ENCODE results near the gene VAV3.
"Not testable (repeated sequence)": the region's sequence is repeated elsewhere in the genome, so short reads cannot be mapped to it uniquely, and the experiment has no call there.

Gene VAV3

DNA sequence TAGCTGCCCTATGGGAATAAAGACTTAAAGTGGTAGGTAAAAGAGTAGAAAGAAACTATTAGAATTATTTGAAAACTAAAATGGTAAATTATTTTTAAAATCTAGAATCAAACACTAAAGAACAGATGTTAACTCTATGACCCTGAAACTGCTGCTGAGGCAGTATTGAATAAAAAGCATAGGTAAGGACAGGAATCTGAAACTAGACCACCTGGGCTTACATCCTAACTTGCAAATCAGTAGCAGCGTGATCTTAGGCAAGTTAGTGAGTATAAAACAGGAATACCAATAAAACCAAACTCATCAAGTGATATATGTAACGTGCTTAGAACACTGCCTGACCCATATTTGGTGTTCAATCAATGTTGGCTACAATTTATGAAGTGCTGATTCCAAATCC, 257.9 kb downstream of the VAV3 start:
- no peak overlapping the region for H3K27ac Mint-ChIP-seq
- intact Hi-C loops (cut with micrococcal nuclease): no loop called here
- peaks cover 13% of the 10 kb centered on the region for H3K9me3 Mint-ChIP-seq
- peaks cover 49% of the 10 kb centered on the region for H3K36me3 Mint-ChIP-seq (ENCODE audit: low read depth)
- no peak overlapping the region for H3K4me3 Mint-ChIP-seq
- no peaks in the 10 kb centered on the region for H3K27me3 Mint-ChIP-seq
- no peaks in the 10 kb centered on the region for H3K4me1 Mint-ChIP-seq (ENCODE audit: low read depth)

DNA sequence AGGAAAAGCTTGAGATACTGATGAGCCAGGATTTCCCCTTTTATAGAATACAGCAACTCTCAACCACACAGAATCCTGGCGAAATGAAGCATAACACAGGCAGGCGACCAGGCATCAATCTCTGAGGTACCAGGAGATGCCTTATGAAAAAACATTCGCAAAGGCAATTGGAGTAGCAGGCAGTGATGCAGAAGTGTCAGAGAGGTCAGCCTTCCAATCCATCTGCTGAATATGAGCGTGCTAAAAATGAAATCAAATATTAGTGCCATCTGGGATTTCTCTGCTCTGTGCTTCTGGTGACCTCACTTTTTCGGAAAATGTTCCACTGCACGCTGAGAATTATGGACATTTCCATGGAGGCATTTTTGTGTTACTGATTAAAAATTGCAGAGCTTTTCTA, 258.8 kb downstream of the VAV3 start:
- intact Hi-C loops (cut with micrococcal nuclease): no loop called here
- Mint-ChIP-seq H3K4me1 (ENCODE audit: low read depth) (no peaks in the 10 kb centered on the region), H3K27me3 (no peaks in the 10 kb centered on the region)

DNA sequence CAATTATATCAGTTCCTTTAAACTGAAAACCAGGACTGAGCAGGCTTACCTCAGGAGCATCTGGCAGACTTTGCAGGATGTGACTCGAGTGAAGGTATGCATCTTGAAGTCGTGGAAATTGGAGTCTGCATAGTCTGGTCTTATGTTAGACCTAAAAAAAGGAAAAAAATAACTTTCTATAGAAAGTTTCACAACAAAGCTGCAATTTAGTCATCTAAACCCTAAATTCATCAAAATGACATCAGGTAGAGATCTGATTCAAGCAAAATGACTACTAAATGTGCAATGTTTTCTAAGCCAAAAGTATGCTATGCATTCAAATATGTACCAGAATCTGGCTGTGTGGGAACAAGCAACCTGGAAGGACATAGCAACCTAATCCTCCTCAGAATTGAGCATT, 260.1 kb downstream of the VAV3 start:
- peaks cover 64% of the 10 kb centered on the region for H3K36me3 Mint-ChIP-seq (ENCODE audit: low read depth)
- no peaks in the 10 kb centered on the region for H3K4me1 Mint-ChIP-seq (ENCODE audit: low read depth)
- intact Hi-C loops (cut with micrococcal nuclease): no loop called here
- H3K4me3 Mint-ChIP-seq: no peak overlapping the region
- no peaks in the 10 kb centered on the region for H3K27me3 Mint-ChIP-seq
- peaks cover 6% of the 10 kb centered on the region for H3K9me3 Mint-ChIP-seq
- no peak overlapping the region for H3K27ac Mint-ChIP-seq

More for the DNA sequence above, 258.8 kb downstream of the VAV3 start:
- Mint-ChIP-seq H3K9me3 (peaks cover 10% of the 10 kb centered on the region), H3K4me3 (no peak overlapping the region), H3K36me3 (ENCODE audit: low read depth) (peaks cover 52% of the 10 kb centered on the region), H3K27ac (no peak overlapping the region)

DNA sequence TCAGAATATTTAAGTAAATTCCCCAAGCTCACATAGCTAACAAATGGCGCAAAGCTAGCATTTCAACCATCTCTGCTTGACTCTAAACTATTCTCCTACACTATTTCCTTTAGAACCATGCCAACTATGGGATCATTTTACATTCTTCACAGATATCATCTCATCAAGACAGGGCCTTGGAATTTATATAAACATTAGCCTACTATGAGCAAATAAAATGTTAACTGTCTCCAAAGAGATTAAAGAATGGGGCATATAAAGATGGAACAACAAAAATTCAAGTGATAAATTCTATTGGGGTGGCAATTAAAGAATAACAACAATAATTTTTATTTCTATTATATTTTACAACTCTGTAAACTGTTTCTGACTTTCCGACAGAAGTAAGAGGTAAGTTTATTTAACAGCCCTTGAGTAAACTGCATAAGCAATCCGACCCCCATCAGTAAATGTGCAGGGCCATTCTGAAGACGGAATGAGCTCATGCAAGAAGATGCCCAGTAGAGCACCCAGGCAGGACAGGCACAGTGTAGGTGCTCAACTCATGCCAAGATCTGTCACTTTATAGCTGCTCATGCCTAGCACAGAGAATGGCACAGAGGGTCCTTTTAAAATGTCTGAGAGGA, 261.9 kb downstream of the VAV3 start:
- peaks cover 75% of the 10 kb centered on the region for H3K36me3 Mint-ChIP-seq (ENCODE audit: low read depth)
- intact Hi-C loops (cut with micrococcal nuclease): no loop called here
- H3K4me1 Mint-ChIP-seq (ENCODE audit: low read depth): no peaks in the 10 kb centered on the region
- H3K4me3 Mint-ChIP-seq: no peak overlapping the region
- H3K27ac Mint-ChIP-seq: no peak overlapping the region
- H3K27me3 Mint-ChIP-seq: no peaks in the 10 kb centered on the region
- peaks cover 6% of the 10 kb centered on the region for H3K9me3 Mint-ChIP-seq

DNA sequence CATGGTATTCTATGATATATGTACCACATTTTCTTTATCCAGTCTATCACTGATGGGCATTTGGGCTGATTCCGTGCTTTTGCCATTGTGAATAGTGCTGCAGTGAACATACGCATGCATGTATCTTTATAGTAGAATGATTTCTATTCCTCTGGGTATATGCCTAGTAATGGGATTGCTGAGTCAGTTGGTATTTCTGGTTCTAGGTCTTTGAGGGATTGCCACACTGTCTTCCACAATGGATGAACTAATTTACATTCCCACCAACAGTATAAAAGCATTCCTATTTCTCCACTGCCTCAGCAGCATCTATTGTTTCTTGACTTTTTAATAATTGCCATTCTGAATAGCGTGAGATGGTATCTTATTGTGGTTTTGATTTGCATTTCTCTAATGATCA, 264.3 kb downstream of the VAV3 start:
- H3K4me1 Mint-ChIP-seq (ENCODE audit: low read depth); intact Hi-C loops (cut with micrococcal nuclease); H3K4me3 Mint-ChIP-seq; H3K9me3 Mint-ChIP-seq; H3K27me3 Mint-ChIP-seq; H3K27ac Mint-ChIP-seq: not testable (repeated sequence)
- H3K36me3 Mint-ChIP-seq (ENCODE audit: low read depth): peaks cover 81% of the 10 kb centered on the region

DNA sequence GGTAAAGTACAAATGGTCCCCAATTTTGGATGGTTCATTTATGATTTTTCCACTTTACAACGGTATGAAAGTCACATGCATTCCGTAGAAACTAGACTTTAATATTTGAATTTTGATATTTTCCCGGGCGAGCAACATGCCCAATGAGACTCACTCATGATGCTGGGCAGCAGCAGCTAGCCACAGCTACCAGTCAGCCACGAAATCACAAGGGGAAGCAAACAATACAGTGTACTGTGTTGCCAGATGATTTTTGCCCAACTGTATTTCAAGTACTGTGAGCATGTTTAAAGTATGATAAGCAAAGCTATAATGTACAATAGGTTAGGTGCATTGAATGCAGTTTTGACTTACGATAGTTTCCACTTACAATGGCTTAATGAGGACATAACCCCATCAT, 266.8 kb downstream of the VAV3 start:
- intact Hi-C loops (cut with micrococcal nuclease): no loop called here
- H3K27ac Mint-ChIP-seq: no peak overlapping the region
- H3K4me1 Mint-ChIP-seq (ENCODE audit: low read depth): no peaks in the 10 kb centered on the region
- no peaks in the 10 kb centered on the region for H3K27me3 Mint-ChIP-seq
- peaks cover 21% of the 10 kb centered on the region for H3K9me3 Mint-ChIP-seq
- H3K4me3 Mint-ChIP-seq: no peak overlapping the region
- peaks cover 76% of the 10 kb centered on the region for H3K36me3 Mint-ChIP-seq (ENCODE audit: low read depth)

DNA sequence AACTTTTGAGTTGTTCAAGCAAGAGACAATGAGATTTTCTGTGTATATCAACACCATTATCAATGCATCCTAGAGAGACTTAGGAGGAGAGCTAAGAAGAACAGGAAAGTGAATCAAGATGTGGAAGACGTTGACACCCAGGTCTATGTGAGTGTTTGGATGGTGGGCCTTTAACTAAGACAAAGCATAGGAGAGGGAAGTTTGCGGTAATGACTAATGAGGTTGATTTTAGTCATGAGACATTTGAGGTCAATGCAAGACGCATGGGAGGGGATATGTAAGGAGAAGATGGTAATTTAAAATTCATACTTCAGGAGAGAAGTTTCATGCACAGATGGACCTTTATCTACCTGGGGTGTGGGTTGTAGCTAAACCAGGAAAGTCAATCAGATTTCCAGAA, 269.6 kb downstream of the VAV3 start:
- Mint-ChIP-seq H3K9me3 (peaks cover 15% of the 10 kb centered on the region), H3K27me3 (no peaks in the 10 kb centered on the region), H3K4me3 (no peak overlapping the region), H3K4me1 (ENCODE audit: low read depth) (no peaks in the 10 kb centered on the region), H3K27ac (no peak overlapping the region), H3K36me3 (ENCODE audit: low read depth) (peaks cover 54% of the 10 kb centered on the region)
- intact Hi-C loops (cut with micrococcal nuclease): no loop called here

DNA sequence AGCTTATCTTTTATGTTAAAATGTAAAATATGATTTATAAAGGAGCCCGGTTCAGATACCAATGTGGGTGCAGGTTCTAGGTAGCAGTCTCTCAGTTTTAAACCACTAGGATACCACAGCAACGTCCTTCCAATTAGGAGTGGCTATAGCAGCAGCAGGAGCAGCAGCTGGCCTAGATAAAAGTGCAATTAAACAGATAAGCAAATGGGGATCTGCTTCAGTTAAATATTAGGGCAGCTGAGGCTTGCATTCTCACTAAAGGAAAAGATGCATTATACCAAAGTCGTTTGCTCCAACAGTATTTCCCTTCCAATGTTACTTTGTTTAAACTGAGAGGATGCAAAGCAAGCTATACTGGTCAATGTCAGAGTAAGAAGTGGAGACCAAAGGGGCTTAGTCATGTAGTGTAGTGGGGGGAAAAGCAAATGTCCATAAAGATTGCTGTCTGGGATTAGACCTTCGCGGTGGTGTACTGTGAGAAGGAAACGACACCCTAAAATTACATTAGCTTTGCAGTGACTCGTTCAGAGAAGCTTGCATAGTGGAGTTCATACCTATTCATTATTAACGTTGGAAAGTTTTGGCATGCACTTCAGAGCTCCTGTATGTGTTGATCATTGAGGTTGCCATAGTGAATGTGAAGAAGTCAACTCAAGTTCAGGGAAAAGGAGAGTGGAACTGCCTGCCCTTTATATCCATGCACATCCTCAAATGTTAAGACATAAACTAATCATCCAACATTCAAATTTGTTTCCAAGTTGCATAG, 272.2 kb downstream of the VAV3 start:
- intact Hi-C loops (cut with micrococcal nuclease): no loop called here
- Mint-ChIP-seq H3K27me3 (no peaks in the 10 kb centered on the region), H3K27ac (no peak overlapping the region), H3K36me3 (ENCODE audit: low read depth) (peaks cover 35% of the 10 kb centered on the region), H3K9me3 (peaks cover 15% of the 10 kb centered on the region), H3K4me1 (ENCODE audit: low read depth) (no peaks in the 10 kb centered on the region), H3K4me3 (no peak overlapping the region)

DNA sequence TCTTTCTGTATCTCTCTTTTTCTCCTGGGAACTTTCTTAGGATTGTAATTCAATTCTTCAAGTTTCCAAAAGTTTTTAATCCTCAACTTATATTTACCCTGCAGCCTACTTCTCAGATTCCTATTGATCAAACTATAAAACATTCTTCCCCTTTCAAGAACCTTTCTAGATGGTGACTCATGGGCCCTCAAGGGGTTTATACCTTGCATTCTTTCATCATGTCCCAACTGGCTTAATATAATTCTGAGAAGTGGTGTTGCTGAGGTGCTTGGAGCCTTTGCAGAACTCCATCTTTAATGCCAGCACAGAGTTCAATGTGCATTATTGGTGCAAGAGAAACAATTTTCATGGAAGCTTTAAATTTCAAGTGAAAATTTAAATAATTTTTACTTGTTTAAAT, 273.4 kb downstream of the VAV3 start:
- intact Hi-C loops (cut with micrococcal nuclease): no loop called here
- no peak overlapping the region for H3K4me3 Mint-ChIP-seq
- H3K36me3 Mint-ChIP-seq (ENCODE audit: low read depth): peaks cover 25% of the 10 kb centered on the region
- H3K9me3 Mint-ChIP-seq: peaks cover 15% of the 10 kb centered on the region
- no peak overlapping the region for H3K27ac Mint-ChIP-seq
- H3K27me3 Mint-ChIP-seq: no peaks in the 10 kb centered on the region
- H3K4me1 Mint-ChIP-seq (ENCODE audit: low read depth): no peaks in the 10 kb centered on the region

DNA sequence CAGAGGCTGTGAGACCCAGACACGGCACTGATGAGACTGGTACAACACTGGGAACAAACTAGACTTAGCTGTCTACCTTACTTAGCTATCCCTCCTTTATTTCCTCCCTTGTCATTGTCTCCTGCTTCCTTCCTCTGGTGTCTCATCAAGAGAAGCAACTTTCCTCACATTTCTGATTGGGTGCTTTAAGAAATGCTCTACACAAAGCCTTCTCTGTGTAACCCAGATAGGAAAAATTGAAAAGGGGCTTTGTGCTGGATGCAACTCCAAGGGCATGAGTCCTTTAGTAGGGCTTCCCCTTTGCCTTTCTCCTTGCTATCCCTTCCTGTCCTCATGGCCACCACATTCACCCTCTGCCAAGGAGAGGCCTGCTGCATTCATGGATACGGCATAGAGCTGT, 274.5 kb downstream of the VAV3 start:
- Mint-ChIP-seq H3K36me3 (ENCODE audit: low read depth) (peaks cover 21% of the 10 kb centered on the region), H3K9me3 (peaks cover 10% of the 10 kb centered on the region), H3K27me3 (no peaks in the 10 kb centered on the region), H3K4me1 (ENCODE audit: low read depth) (no peaks in the 10 kb centered on the region), H3K27ac (no peak overlapping the region), H3K4me3 (no peak overlapping the region)
- intact Hi-C loops (cut with micrococcal nuclease): no loop called here

DNA sequence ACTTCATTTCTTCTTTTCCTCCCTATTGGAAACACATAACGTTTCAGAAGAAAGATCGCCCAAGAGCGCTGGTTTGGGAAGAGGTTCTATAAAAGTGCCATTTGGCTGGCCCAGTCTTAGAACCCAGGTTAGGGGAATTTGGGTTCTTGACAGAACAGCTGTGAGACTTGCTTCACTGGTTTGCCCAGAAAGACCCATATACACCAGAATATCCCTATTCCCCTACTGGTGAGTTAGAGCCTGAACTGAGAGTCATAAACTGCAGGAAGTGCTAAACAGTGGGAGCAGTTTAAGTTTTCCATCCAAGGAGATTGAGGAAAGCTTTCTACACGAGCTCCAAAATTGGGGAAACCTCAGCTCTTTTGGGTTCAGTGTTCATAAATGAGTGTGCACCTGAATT, 275.2 kb downstream of the VAV3 start:
- Mint-ChIP-seq H3K27ac (no peak overlapping the region), H3K27me3 (no peaks in the 10 kb centered on the region), H3K36me3 (ENCODE audit: low read depth) (peaks cover 13% of the 10 kb centered on the region), H3K4me1 (ENCODE audit: low read depth) (no peaks in the 10 kb centered on the region), H3K4me3 (no peak overlapping the region), H3K9me3 (peaks cover 3% of the 10 kb centered on the region)
- intact Hi-C loops (cut with micrococcal nuclease): no loop called here

DNA sequence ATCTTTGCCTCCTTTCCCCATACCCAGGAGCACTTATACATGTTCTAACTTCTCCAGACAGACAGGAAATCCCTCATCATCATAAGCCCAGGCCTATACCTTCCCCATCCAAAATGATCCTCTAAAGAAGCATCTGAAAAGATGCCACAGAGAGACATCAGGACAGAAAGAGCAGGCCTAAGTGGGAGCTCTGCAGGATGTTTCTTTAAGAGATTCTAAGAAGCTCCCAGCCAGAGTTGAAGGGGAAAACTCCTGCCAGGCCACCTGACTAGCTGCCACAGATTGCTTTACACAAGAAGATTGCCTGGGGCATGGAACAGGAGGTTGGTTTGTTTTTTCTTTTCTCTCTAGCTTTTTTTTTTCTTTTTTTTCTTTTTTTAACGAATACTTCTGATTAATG, 275.8 kb downstream of the VAV3 start:
- intact Hi-C loops (cut with micrococcal nuclease): no loop called here
- H3K36me3 Mint-ChIP-seq (ENCODE audit: low read depth): peaks cover 10% of the 10 kb centered on the region
- H3K27ac Mint-ChIP-seq: no peak overlapping the region
- no peaks in the 10 kb centered on the region for H3K9me3 Mint-ChIP-seq
- no peaks in the 10 kb centered on the region for H3K4me1 Mint-ChIP-seq (ENCODE audit: low read depth)
- no peaks in the 10 kb centered on the region for H3K27me3 Mint-ChIP-seq
- H3K4me3 Mint-ChIP-seq: no peak overlapping the region

DNA sequence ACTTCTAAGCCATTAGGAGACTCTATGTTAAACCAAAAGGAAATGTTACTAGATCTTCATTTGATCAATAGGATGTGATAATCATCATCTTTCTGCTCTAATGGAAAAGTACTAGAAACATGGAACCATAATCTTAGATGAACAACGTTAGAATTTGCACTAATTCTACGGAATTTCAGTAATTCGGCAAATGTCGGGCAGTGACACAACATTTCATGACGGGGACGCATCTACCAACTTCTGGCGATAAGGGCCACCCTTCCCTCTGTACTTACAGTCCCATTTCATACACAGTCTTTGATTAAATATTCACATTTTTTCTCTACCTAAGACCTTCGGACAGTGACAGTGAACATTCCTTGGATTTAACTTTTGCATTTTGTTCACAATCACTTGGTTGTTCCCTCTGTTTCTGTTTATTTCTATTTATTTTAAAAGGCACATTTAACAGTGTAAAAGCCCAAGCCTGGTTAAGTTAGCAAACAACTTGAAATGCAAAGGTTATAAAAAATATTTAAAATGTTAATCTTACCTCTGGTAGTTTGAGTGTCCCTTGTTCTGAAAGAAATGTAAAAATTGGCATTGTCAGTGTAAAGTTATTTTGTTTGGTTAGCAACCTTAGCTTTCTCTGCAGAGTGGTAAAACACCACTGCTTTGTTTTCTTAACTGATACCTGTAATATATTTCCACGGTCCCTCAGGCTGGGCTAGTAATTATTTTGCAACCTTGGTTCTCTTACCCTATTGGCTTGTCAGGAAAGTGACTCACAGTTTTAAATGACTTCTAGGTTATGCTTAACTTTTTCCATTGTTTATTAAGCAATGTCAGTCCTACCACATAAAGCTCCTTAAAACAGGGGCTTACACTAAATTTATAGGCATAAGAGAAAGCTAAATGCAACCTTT, 276.9 kb downstream of the VAV3 start:
- H3K36me3 Mint-ChIP-seq (ENCODE audit: low read depth): peaks cover 6% of the 10 kb centered on the region
- H3K27me3 Mint-ChIP-seq: no peaks in the 10 kb centered on the region
- no peak overlapping the region for H3K4me3 Mint-ChIP-seq
- H3K9me3 Mint-ChIP-seq: no peaks in the 10 kb centered on the region
- no peak overlapping the region for H3K27ac Mint-ChIP-seq
- intact Hi-C loops (cut with micrococcal nuclease): no loop called here
- H3K4me1 Mint-ChIP-seq (ENCODE audit: low read depth): no peaks in the 10 kb centered on the region

DNA sequence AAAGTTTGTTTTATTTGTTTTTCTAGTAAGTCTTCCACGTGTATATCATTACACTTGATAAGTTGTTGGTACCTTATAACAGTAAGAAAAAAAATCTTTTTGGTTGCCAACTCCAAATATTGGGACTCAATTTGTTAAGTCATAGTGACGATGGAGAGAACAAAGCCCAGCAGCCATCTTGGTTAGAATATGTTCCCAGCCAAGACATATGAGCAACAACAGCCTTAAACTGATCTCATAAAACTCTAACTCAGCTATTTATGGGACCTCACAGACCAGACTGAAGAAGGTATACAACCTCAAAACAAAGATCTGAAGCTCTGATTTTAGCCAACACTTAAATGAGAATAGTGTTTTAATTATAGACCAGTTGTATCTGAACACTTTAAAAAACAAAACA, 281.3 kb downstream of the VAV3 start:
- Mint-ChIP-seq H3K4me1 (ENCODE audit: low read depth) (no peaks in the 10 kb centered on the region), H3K4me3 (no peak overlapping the region)
- intact Hi-C loops (cut with micrococcal nuclease): no loop called here

More for the DNA sequence above, 281.3 kb downstream of the VAV3 start:
- Mint-ChIP-seq H3K27ac (no peak overlapping the region), H3K27me3 (no peaks in the 10 kb centered on the region), H3K9me3 (no peaks in the 10 kb centered on the region), H3K36me3 (ENCODE audit: low read depth) (no peaks in the 10 kb centered on the region)
